ENCODE measurements around the gene IGLL5. TPM values are rescaled to one million over a fixed set of nuclear protein-coding genes. Genes with fewer than 3 reads are reported as not detected.

The IGLL5 gene
- polyA plus RNA-seq, 1 donor (not counting 4 experiments of a cell fraction or from before 2014, with no cell fraction given), result not detected

DNA sequence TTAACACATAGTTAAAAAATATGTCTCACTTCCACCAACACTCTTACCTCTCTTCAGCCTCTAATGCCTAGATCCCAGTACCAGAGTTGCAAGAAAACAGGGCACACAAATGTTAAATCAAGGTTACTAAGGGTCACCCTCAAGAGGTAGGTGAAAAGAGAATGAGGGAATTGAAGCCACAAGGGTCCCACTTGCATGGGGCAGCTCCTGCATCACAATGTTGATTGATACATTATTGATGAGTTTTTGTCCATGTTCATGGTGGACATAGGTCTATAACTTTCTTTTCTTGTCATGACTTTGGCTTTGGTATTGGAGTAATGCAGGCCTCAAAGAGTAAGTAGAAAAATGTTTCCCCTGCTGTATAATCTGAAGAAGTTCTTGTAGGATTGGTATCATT, 46.0 kb upstream of the IGLL5 start:
- H3K79me2 ChIP-seq (ENCODE audit: control insufficient read depth, insufficient read depth, low read length), result no peaks in the 10 kb centered on the region
- no peak for FAIRE-seq
- no peak overlapping the region for H3K4me2 ChIP-seq (ENCODE audit: control insufficient read depth, extremely low read depth, insufficient read depth, low read depth, low read length)
- TF ChIP-seq EZH2 (IDR thresholded peaks at IDR 0.05; ENCODE audit: low read length), result no peak
- TF ChIP-seq, protein P1, sequence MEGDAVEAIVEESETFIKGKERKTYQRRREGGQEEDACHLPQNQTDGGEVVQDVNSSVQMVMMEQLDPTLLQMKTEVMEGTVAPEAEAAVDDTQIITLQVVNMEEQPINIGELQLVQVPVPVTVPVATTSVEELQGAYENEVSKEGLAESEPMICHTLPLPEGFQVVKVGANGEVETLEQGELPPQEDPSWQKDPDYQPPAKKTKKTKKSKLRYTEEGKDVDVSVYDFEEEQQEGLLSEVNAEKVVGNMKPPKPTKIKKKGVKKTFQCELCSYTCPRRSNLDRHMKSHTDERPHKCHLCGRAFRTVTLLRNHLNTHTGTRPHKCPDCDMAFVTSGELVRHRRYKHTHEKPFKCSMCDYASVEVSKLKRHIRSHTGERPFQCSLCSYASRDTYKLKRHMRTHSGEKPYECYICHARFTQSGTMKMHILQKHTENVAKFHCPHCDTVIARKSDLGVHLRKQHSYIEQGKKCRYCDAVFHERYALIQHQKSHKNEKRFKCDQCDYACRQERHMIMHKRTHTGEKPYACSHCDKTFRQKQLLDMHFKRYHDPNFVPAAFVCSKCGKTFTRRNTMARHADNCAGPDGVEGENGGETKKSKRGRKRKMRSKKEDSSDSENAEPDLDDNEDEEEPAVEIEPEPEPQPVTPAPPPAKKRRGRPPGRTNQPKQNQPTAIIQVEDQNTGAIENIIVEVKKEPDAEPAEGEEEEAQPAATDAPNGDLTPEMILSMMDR (optimal IDR thresholded peaks at IDR 0.05 in 1 of 3, IDR thresholded peaks at IDR 0.05 in 1 of 3, conservative IDR thresholded peaks at IDR 0.05 in 1 of 3; ENCODE audit: extremely low read depth in 1 of 3, insufficient read depth in 2 of 3, low read length in 3 of 3), result no peak
- no peak overlapping the region for H2AFZ ChIP-seq (ENCODE audit: control insufficient read depth, low read length)
- dilution Hi-C loops (cut with MboI; ENCODE audit: extremely low pct_ligation_motif_present, low sequenced_read_pairs), result no loop called here
- H4K20me1 ChIP-seq (ENCODE audit: control insufficient read depth, extremely low read depth, insufficient read depth, low read length), result no peaks in the 10 kb centered on the region
- H3K27me3 ChIP-seq (ENCODE audit: control insufficient read depth, extremely low read depth, insufficient read depth, low read length), result no peaks in the 10 kb centered on the region
- no peak for DNase-seq (ENCODE audit: low read depth, low spot score)
- H3K9me3 ChIP-seq (ENCODE audit: control insufficient read depth, low read depth, low read length), result no peaks in the 10 kb centered on the region
- no peaks in the 10 kb centered on the region for H3K4me1 ChIP-seq (ENCODE audit: control insufficient read depth, extremely low read depth, insufficient read depth, low read length)
- H3K9ac ChIP-seq (ENCODE audit: control insufficient read depth, extremely low read depth, insufficient read depth, low read length), result no peak overlapping the region
- H3K4me3 ChIP-seq (ENCODE audit: control insufficient read depth in 2 of 3, extremely low read depth in 1 of 3, insufficient read depth in 2 of 3, low read depth in 1 of 3, low read length in 3 of 3), result no peak overlapping the region
- H3K9me1 ChIP-seq (ENCODE audit: control insufficient read depth, extremely low read depth, insufficient read depth, low read length), result no peaks in the 10 kb centered on the region
- no peak overlapping the region for H3K27ac ChIP-seq (ENCODE audit: control insufficient read depth, insufficient read depth, low read length)
- no peaks in the 10 kb centered on the region for H3K36me3 ChIP-seq (ENCODE audit: control insufficient read depth in 2 of 2, extremely low read depth in 1 of 2, insufficient read depth in 2 of 2, low read length in 2 of 2)

GRCh38 chr22:22842085-22842484, 45.5 kb upstream of the IGLL5 start:
- TF ChIP-seq EZH2 (IDR thresholded peaks at IDR 0.05; ENCODE audit: low read length), result no peak
- TF ChIP-seq, protein P1 (optimal IDR thresholded peaks at IDR 0.05 in 1 of 3, IDR thresholded peaks at IDR 0.05 in 1 of 3, conservative IDR thresholded peaks at IDR 0.05 in 1 of 3; ENCODE audit: extremely low read depth in 1 of 3, insufficient read depth in 2 of 3, low read length in 3 of 3), result no peak
- dilution Hi-C loops (cut with MboI; ENCODE audit: extremely low pct_ligation_motif_present, low sequenced_read_pairs), result no loop called here

More at GRCh38 chr22:22842085-22842484, 45.5 kb upstream of the IGLL5 start:
- no peaks in the 10 kb centered on the region for H3K9me1 ChIP-seq (ENCODE audit: control insufficient read depth, extremely low read depth, insufficient read depth, low read length)
- FAIRE-seq (no peak), DNase-seq (ENCODE audit: low read depth, low spot score) (no peak)
- H3K4me1 ChIP-seq (ENCODE audit: control insufficient read depth, extremely low read depth, insufficient read depth, low read length), result no peaks in the 10 kb centered on the region
- no peak overlapping the region for H2AFZ ChIP-seq (ENCODE audit: control insufficient read depth, low read length)
- H3K9me3 ChIP-seq (ENCODE audit: control insufficient read depth, low read depth, low read length), result no peaks in the 10 kb centered on the region
- no peak overlapping the region for H3K4me3 ChIP-seq (ENCODE audit: control insufficient read depth in 2 of 3, extremely low read depth in 1 of 3, insufficient read depth in 2 of 3, low read depth in 1 of 3, low read length in 3 of 3)
- H3K79me2 ChIP-seq (ENCODE audit: control insufficient read depth, insufficient read depth, low read length), result no peaks in the 10 kb centered on the region
- no peaks in the 10 kb centered on the region for H3K27me3 ChIP-seq (ENCODE audit: control insufficient read depth, extremely low read depth, insufficient read depth, low read length)
- H3K27ac ChIP-seq (ENCODE audit: control insufficient read depth, insufficient read depth, low read length), result no peak overlapping the region
- no peaks in the 10 kb centered on the region for H3K36me3 ChIP-seq (ENCODE audit: control insufficient read depth in 2 of 2, extremely low read depth in 1 of 2, insufficient read depth in 2 of 2, low read length in 2 of 2)
- H4K20me1 ChIP-seq (ENCODE audit: control insufficient read depth, extremely low read depth, insufficient read depth, low read length), result no peaks in the 10 kb centered on the region
- H3K4me2 ChIP-seq (ENCODE audit: control insufficient read depth, extremely low read depth, insufficient read depth, low read depth, low read length), result no peak overlapping the region
- no peak overlapping the region for H3K9ac ChIP-seq (ENCODE audit: control insufficient read depth, extremely low read depth, insufficient read depth, low read length)
